ENCODE measurements around the gene ZNF426. TPM values are rescaled to one million over a fixed set of nuclear protein-coding genes. Genes with fewer than 3 reads are reported as not detected.

The ZNF426 gene
- total RNA-seq, 4 donors from 2014 or later = 14.0 to 25.6 (median 15.1) TPM

DNA sequence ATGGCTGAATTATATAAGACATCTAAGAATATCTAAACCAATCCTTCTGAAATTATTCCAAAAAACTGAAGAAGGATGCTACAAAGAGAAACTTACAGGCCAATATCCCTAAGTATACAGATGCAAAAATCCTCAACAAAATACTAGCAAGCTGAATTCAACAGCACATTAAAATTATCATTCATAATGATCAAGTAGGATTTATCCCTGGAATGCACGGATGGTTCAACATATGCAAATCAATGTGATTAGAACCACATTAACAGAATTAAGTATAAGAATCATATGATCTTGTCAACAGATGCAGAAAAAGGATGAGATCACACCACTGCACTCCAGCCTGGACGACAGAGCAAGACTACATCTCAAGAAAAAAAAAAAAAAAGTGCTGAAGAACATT is 53.3 kb downstream of the ZNF426 start:
- H3K27me3 ChIP-seq = no peaks in the 10 kb centered on the region
- TF ChIP-seq CTCF (IDR thresholded peaks at IDR 0.05) (no peak), POLR2A (IDR thresholded peaks at IDR 0.05) (no peak)
- no peak overlapping the region for H3K4me3 ChIP-seq (replicated peaks in 1 of 3)
- WGBS, 2 donors = 91 to 92% methylated on average over 2 of the region's 2 CpGs
- intact Hi-C loops (cut with DNase I) = no loop called here
- no peak for DNase-seq
- no peaks in the 10 kb centered on the region for H3K4me1 ChIP-seq
- no peaks in the 10 kb centered on the region for H3K9me3 ChIP-seq
- H3K27ac ChIP-seq = no peak overlapping the region
- no peaks in the 10 kb centered on the region for H3K36me3 ChIP-seq

DNA sequence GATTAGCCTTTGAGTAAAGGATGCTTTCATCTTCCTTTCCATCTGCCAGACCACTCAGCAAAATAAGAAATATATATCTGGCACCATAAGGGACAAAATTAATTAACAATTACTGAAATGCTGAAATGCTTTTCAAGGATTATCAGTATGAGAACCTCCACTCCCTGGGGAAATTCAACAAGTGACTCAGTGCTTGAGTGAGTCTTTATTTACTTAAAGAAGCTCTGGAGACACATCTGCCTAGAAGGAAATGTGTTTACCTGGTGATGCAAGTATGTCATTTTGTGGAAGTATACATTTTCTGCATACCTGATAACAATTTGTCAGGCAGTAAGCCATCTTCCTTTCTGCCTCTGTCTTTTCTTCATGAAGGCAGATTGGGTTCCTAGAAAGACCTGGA is 63.5 kb downstream of the ZNF426 start:
- no peak for DNase-seq
- no peaks in the 10 kb centered on the region for H3K4me1 ChIP-seq
- no peaks in the 10 kb centered on the region for H3K36me3 ChIP-seq
- no peaks in the 10 kb centered on the region for H3K9me3 ChIP-seq
- no peak overlapping the region for H3K4me3 ChIP-seq (replicated peaks in 1 of 3)
- no peak for TF ChIP-seq CTCF (IDR thresholded peaks at IDR 0.05)
- TF ChIP-seq POLR2A (IDR thresholded peaks at IDR 0.05) = no peak
- H3K27ac ChIP-seq = no peak overlapping the region
- intact Hi-C loops (cut with DNase I) = no loop called here
- H3K27me3 ChIP-seq = no peaks in the 10 kb centered on the region

Other genes starting within 250 kb of the ZNF426 start
- 10 to 100 TPM; 11.6 to 17.4 (median 13.8) TPM for gene ZNF699, start 228.8 kb downstream of the ZNF426 start, total RNA-seq
- 10 to 100 TPM; 20.6 to 55.8 (median 29.1) TPM for gene ZNF559, start 214.5 kb downstream of the ZNF426 start, total RNA-seq
- 1 to 10 TPM in 3 of 4 donors, under 1 TPM in 1; 0.68 to 5.2 (median 4.4) TPM for gene ZNF177, start 175.6 kb downstream of the ZNF426 start, total RNA-seq
- gene ZNF266, start 103.1 kb downstream of the ZNF426 start, total RNA-seq = 10 to 100 TPM; 29.6 to 42.2 (median 34.8) TPM
- gene ZNF560, start 40.0 kb downstream of the ZNF426 start, total RNA-seq = under 1 TPM in 1 of 4 donors, not detected in 3; 0.13 TPM
- gene ZNF121, start 45.9 kb upstream of the ZNF426 start, total RNA-seq = 10 to 100 TPM; 30.0 to 50.1 (median 37.9) TPM
- 10 to 100 TPM; 35.3 to 40.7 (median 39.3) TPM for gene ZNF561, start 82.6 kb upstream of the ZNF426 start, total RNA-seq
- gene ZNF562, start 136.5 kb upstream of the ZNF426 start, total RNA-seq = 10 to 100 TPM; 27.6 to 38.7 (median 29.8) TPM
- 10 to 100 TPM; 12.1 to 24.4 (median 19.3) TPM for gene ZNF846, start 230.1 kb upstream of the ZNF426 start, total RNA-seq

Measured in thyroid gland (tissue), 4 donors.